GM06990 (cell line): Measurements from ENCODE around the gene CFAP20.

Source experiments
- DNase-seq: peaks from one replicate; pipeline ENCODE4 v3.0.0-alpha.2; 2011; ENCODE audit not compliant: insufficient read length; ENCODE audit errors: extremely low read depth
- H3K27me3 ChIP-seq: replicated peaks from 2 replicates; pipeline ENCODE4 v1.6.0; 2011; ENCODE audit warnings: low read length; ENCODE audit not compliant: control insufficient read depth, insufficient read depth
- H3K36me3 ChIP-seq: 2 replicates; pipeline ENCODE4 v1.5.1; 2011; ENCODE audit warnings: low read length; ENCODE audit not compliant: control insufficient read depth, insufficient read depth
- H3K4me3 ChIP-seq: replicated peaks from 2 replicates; pipeline ENCODE4 v1.5.1; 2011; ENCODE audit warnings: low read depth, mild to moderate bottlenecking, control low read depth, low read length
- CTCF ChIP-seq: IDR thresholded peaks from 2 replicates; pipeline ENCODE4 v1.5.1; 2011; ENCODE audit warnings: low read length, control low read depth, mild to moderate bottlenecking, inconsistent platforms; ENCODE audit not compliant: insufficient read depth, poor library complexity, severe bottlenecking

CFAP20 gene

GRCh38 chr16:58129097-58129936 lies at the start of gene CFAP20:
Gene CFAP20, minus strand, starts transcription at chr16:58129381. Its CDS starts 266 bp downstream, at chr16:58129115.
- no peaks in the 10 kb centered on the region for H3K27me3 ChIP-seq
- DNase-seq, result peak; percentile 100
- no peak for TF ChIP-seq CTCF
- H3K36me3 ChIP-seq, result no peaks in the 10 kb centered on the region
- H3K4me3 ChIP-seq, result peak within 1 kb of the TSS; percentile 67

- H3K36me3 ChIP-seq, result peaks cover 11% of the 10 kb centered on the region
- H3K27me3 ChIP-seq, result no peaks in the 10 kb centered on the region
- no peak for DNase-seq
- no peak for TF ChIP-seq CTCF
- H3K4me3 ChIP-seq, result no peak overlapping the region
Observed at GRCh38 chr16:58177353-58177710, 48.2 kb upstream of the CFAP20 start.

GRCh38 chr16:58176608-58177352 lies 47.6 kb upstream of the CFAP20 start:
- Histone ChIP-seq H3K27me3 (no peaks in the 10 kb centered on the region), H3K4me3 (no peak overlapping the region), H3K36me3 (peaks cover 11% of the 10 kb centered on the region)
- TF ChIP-seq CTCF, result no peak
- DNase-seq, result no peak

- no peak overlapping the region for H3K4me3 ChIP-seq
- no peaks in the 10 kb centered on the region for H3K27me3 ChIP-seq
- TF ChIP-seq CTCF, result no peak
- DNase-seq, result no peak
- peaks cover 14% of the 10 kb centered on the region for H3K36me3 ChIP-seq
Observed at GRCh38 chr16:58170223-58170622, 41.0 kb upstream of the CFAP20 start.

- Histone ChIP-seq H3K36me3 (peaks cover 28% of the 10 kb centered on the region), H3K27me3 (no peaks in the 10 kb centered on the region), H3K4me3 (no peak overlapping the region)
- DNase-seq, result no peak
- TF ChIP-seq CTCF, result no peak
Observed at GRCh38 chr16:58160855-58161254, 31.7 kb upstream of the CFAP20 start.
